ENCODE measurements around the gene CHRNB1. TPM values are rescaled to one million over a fixed set of nuclear protein-coding genes. Genes with fewer than 3 reads are reported as not detected.

Gene CHRNB1
- total RNA-seq, 2 donors from 2014 or later = 12.1 to 17.6 TPM

Other genes with a start within 250 kb of the CHRNB1 start
- 10 to 100 TPM; 20.1 to 27.1 TPM for gene DLG4, start 225.2 kb upstream of the CHRNB1 start, total RNA-seq
- 100 to 1,000 TPM; 360 to 445 TPM for gene ACADVL, start 225.1 kb upstream of the CHRNB1 start, total RNA-seq
- gene DVL2, start 210.5 kb upstream of the CHRNB1 start, total RNA-seq = 10 to 100 TPM; 56.2 to 73.4 TPM
- 10 to 100 TPM; 25.9 to 52.4 TPM for gene PHF23, start 205.6 kb upstream of the CHRNB1 start, total RNA-seq
- 100 to 1,000 TPM; 167 to 298 TPM for gene GABARAP, start 202.6 kb upstream of the CHRNB1 start, total RNA-seq
- 100 to 1,000 TPM; 171 to 179 TPM for gene CTDNEP1, start 193.3 kb upstream of the CHRNB1 start, total RNA-seq
- gene ELP5, start 192.8 kb upstream of the CHRNB1 start, total RNA-seq = 10 to 100 TPM; 45.6 to 62.3 TPM
- gene CLDN7, start 182.6 kb upstream of the CHRNB1 start, total RNA-seq = 1 to 10 TPM in 1 of 2 donors, under 1 TPM in 1; 0.55 to 1.5 TPM
- gene SLC2A4, start 163.3 kb upstream of the CHRNB1 start, total RNA-seq = under 1 TPM in 1 of 2 donors, not detected in 1; 0.51 TPM
- gene YBX2, start 150.4 kb upstream of the CHRNB1 start, total RNA-seq = 1 to 10 TPM in 1 of 2 donors, under 1 TPM in 1; 0.18 to 1.7 TPM
- 100 to 1,000 TPM; 493 to 836 TPM for gene EIF5A, start 137.4 kb upstream of the CHRNB1 start, total RNA-seq
- 10 to 100 TPM; 36.3 to 48.6 TPM for gene GPS2, start 129.7 kb upstream of the CHRNB1 start, total RNA-seq
- 10 to 100 TPM; 24.8 to 32.7 TPM for gene NEURL4, start 115.7 kb upstream of the CHRNB1 start, total RNA-seq
- gene ACAP1, start 108.5 kb upstream of the CHRNB1 start, total RNA-seq = 100 to 1,000 TPM; 400 to 610 TPM
- 10 to 100 TPM in 1 of 2 donors, 1 to 10 TPM in 1; 3.6 to 10.1 TPM for gene KCTD11, start 92.9 kb upstream of the CHRNB1 start, total RNA-seq
- gene TMEM95, start 89.9 kb upstream of the CHRNB1 start, total RNA-seq = under 1 TPM in 1 of 2 donors, not detected in 1; 0.21 TPM
- 1 to 10 TPM; 2.7 to 5.3 TPM for gene TNK1, start 64.0 kb upstream of the CHRNB1 start, total RNA-seq
- 10 to 100 TPM; 58.2 to 77.5 TPM for gene PLSCR3, start 50.5 kb upstream of the CHRNB1 start, total RNA-seq
- gene TMEM256, start 41.0 kb upstream of the CHRNB1 start, total RNA-seq = 100 to 1,000 TPM in 1 of 2 donors, 10 to 100 TPM in 1; 78.9 to 114 TPM
- gene NLGN2, start 37.2 kb upstream of the CHRNB1 start, total RNA-seq = 10 to 100 TPM; 14.5 to 15.8 TPM
- gene SPEM1, start 24.7 kb upstream of the CHRNB1 start, total RNA-seq = not detected
- gene SPEM2, start 19.4 kb upstream of the CHRNB1 start, total RNA-seq = under 1 TPM in 1 of 2 donors, not detected in 1; 0.14 TPM
- not detected for gene SPEM3, start 16.2 kb upstream of the CHRNB1 start, total RNA-seq
- gene TMEM102, start 9.6 kb upstream of the CHRNB1 start, total RNA-seq = 10 to 100 TPM in 1 of 2 donors, 1 to 10 TPM in 1; 9.2 to 13.2 TPM
- 10 to 100 TPM in 1 of 2 donors, 1 to 10 TPM in 1; 2.6 to 35.5 TPM for gene FGF11, start 5.5 kb upstream of the CHRNB1 start, total RNA-seq
- gene ZBTB4, start 34.6 kb downstream of the CHRNB1 start, total RNA-seq = 10 to 100 TPM; 21.8 to 26.5 TPM
- gene SLC35G6, start 36.4 kb downstream of the CHRNB1 start, total RNA-seq = not detected
- gene POLR2A, start 39.3 kb downstream of the CHRNB1 start, total RNA-seq = 100 to 1,000 TPM; 280 to 333 TPM
- 10 to 100 TPM; 16.4 to 18.9 TPM for gene TNFSF12, start 104.0 kb downstream of the CHRNB1 start, total RNA-seq
- gene TNFSF13, start 113.7 kb downstream of the CHRNB1 start, total RNA-seq = 1 to 10 TPM; 4.6 to 6.0 TPM
- 10 to 100 TPM; 42.9 to 46.3 TPM for gene SENP3, start 116.9 kb downstream of the CHRNB1 start, total RNA-seq
- gene CD68, start 134.6 kb downstream of the CHRNB1 start, total RNA-seq = 10 to 100 TPM in 1 of 2 donors, 1 to 10 TPM in 1; 7.6 to 12.7 TPM
- gene MPDU1, start 138.8 kb downstream of the CHRNB1 start, total RNA-seq = 10 to 100 TPM; 52.1 to 60.6 TPM
- gene SOX15, start 145.0 kb downstream of the CHRNB1 start, total RNA-seq = under 1 TPM; 0.23 to 0.93 TPM
- 10 to 100 TPM; 34.7 to 66.2 TPM for gene FXR2, start 169.8 kb downstream of the CHRNB1 start, total RNA-seq
- gene SAT2, start 182.8 kb downstream of the CHRNB1 start, total RNA-seq = 10 to 100 TPM; 24.4 to 49.6 TPM
- under 1 TPM in 1 of 2 donors, not detected in 1; 0.50 TPM for gene SHBG, start 185.1 kb downstream of the CHRNB1 start, total RNA-seq
- under 1 TPM in 1 of 2 donors, not detected in 1; 0.25 TPM for gene ATP1B2, start 205.9 kb downstream of the CHRNB1 start, total RNA-seq
- 100 to 1,000 TPM in 1 of 2 donors, 10 to 100 TPM in 1; 78.4 to 147 TPM for gene TP53, start 242.4 kb downstream of the CHRNB1 start, total RNA-seq
- gene WRAP53, start 243.4 kb downstream of the CHRNB1 start, total RNA-seq = 10 to 100 TPM; 16.4 to 23.5 TPM

All from activated naive CD4-positive, alpha-beta T cell treated with anti-CD3 and anti-CD28 coated beads, Interleukin-2, amount 50 U/mL, for 72 hours (primary cell).